GM19452 (cell line): ENCODE data around the gene USP14.

Experiments
- ATAC-seq: cut with Tn5 transposase; IDR thresholded peaks from one replicate; pipeline ENCODE4 v1.9.1; 2021; ENCODE audit not compliant: unreplicated experiment

Gene USP14

DNA sequence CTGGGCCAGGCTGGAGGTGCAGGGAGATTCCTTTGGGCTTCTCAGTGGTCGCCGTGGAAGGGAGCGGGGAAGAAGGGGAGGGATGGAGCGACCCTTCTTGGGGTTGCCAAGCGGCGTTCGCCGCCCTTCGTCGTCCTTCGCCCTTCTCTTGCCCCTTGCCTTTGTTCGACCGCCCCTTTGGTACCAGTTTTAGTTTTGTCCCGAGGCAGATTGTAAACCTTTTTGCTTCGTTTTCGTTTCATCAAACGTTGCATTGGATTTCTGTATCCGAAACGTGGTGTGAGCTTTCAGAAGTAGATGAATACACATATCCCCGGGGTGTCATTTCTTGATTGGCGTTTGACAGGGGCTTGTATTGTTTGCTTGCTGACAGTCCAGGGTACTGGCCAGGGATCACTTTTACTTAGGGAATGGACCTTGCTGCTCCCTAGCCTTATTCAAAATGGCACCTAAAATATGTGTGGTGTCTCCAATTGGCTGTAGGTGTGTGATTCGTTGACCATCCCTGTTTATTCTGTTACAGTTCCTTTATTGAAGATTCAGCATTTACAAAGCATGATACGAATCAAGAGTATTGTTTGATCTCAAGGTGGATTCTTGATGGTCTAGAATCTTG, 788 bp downstream of the USP14 start:
- no peak for ATAC-seq

- no peak for ATAC-seq
These were observed 1.6 kb downstream of the USP14 start for GRCh38 chr18:159933-160332.

GRCh38 chr18:160831-161570, 2.6 kb downstream of the USP14 start:
- no peak for ATAC-seq

GRCh38 chr18:172361-172760, 14.0 kb downstream of the USP14 start:
- no peak for ATAC-seq

GRCh38 chr18:179499-179898, 21.1 kb downstream of the USP14 start:
- no peak for ATAC-seq

- no peak for ATAC-seq
These were observed 23.4 kb downstream of the USP14 start for GRCh38 chr18:181711-182110.

DNA sequence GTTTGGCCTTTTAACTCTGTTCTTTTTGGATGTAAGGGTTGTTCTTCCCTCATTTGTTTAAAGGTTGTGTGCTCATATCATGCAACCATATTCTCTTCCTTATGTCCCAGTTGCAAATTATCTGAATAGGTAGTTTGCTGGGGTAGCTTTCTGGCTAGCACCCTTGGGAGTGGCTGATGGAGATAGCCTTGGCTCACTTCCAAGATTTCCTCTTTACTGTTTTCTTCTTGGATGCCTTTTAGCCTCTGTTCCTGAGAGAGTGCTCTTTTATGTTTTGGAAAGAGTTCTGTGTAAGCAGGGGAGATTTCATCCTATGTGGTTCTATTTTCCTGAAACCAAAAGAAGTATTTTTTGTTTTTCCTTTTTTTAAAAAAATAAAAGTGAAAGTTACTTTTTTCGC, 25.4 kb downstream of the USP14 start:
- no peak for ATAC-seq

DNA sequence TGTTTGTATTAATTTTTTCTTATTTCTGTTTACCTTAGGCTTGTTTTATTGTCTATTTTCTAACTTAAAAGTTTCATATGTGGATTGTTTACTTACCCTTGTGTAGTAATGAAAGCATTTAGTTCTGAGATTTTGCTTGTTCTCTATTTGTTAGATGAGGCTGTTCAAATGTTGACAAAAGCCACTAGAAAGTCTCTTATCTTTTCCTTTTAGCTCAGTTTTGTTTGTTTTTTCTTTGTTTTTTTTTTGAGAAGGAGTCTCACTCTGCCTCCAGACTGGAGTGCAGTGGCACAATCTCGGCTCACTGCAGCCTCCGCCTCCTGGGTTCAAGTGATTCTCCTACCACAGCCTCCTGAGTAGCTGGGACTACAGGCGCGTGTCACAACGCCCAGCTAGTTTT, 30.9 kb downstream of the USP14 start:
- no peak for ATAC-seq

GRCh38 chr18:191725-192124, 33.4 kb downstream of the USP14 start:
- no peak for ATAC-seq

- no peak for ATAC-seq
These were observed 34.4 kb downstream of the USP14 start for GRCh38 chr18:192801-193200.

- ATAC-seq = no peak
These were observed 37.3 kb downstream of the USP14 start for GRCh38 chr18:195651-196050.

- ATAC-seq = no peak
These were observed 40.9 kb downstream of the USP14 start for GRCh38 chr18:199214-199613.

- ATAC-seq = no peak
These were observed 41.4 kb downstream of the USP14 start for GRCh38 chr18:199768-200167.

- no peak for ATAC-seq
These were observed 51.7 kb downstream of the USP14 start for GRCh38 chr18:210075-210474.

- ATAC-seq = no peak
These were observed 52.4 kb downstream of the USP14 start for GRCh38 chr18:210733-211132.

- ATAC-seq = no peak
These were observed 53.2 kb downstream of the USP14 start for GRCh38 chr18:211582-211981.

- no peak for ATAC-seq
These were observed 54.4 kb downstream of the USP14 start for GRCh38 chr18:212780-213179.

DNA sequence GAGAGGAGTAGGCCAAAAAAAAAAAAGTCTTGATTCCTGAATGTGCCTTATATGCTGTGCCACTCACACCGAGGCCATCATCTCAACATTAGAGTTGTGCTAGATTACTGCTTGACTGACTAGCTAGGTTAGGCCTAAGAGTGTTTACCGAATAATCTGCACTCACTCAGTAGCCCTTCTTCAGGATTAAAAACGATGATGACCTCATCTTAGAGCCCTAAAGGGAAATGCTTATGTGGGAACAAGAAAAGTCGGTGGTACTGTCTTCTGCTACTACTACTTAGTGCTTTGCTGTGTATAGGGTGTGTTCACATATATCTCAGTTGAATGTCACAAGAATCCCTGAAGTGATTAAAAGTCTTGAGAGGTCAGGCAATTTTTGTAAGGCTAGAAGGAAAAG, 55.1 kb downstream of the USP14 start:
- ATAC-seq = no peak

DNA sequence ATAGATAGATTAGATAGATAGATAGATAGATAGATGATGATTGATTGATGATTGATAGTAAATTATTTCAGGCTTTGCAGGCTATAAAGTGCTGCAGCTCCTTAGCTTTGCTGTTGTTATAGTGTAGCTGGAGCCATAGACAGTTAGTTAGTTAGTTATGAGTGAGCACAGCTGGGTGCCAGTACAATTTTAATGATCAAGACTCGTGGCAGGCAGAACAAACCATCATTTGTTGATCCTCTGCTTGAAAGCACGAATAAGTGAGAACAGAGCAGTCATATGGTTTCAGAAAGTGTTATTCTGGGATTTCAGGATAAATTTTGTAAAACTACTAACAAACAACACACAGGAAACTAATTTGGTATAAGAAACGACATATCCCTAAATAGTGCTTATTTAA, 55.6 kb downstream of the USP14 start:
- no peak for ATAC-seq

- ATAC-seq = no peak
These were observed 57.2 kb downstream of the USP14 start for GRCh38 chr18:215448-216010.

- no peak for ATAC-seq
These were observed 59.4 kb downstream of the USP14 start for GRCh38 chr18:217532-218336.

GRCh38 chr18:220708-221107, 62.4 kb downstream of the USP14 start:
- ATAC-seq = no peak
